T-helper 22 cell (primary cell): ENCODE results near the gene CHST12.
"Not testable (repeated sequence)": the region's sequence is repeated elsewhere in the genome, so short reads cannot be mapped to it uniquely, and the experiment has no call there.

Source experiments
- DNase-seq: peaks from one replicate; pipeline ENCODE4 v3.0.0-alpha.2; 2020; ENCODE audit warnings: low read depth

The CHST12 gene

GRCh38 chr7:2378125-2378524 lies 25.3 kb upstream of the CHST12 start:
- not testable (repeated sequence) for DNase-seq

DNA sequence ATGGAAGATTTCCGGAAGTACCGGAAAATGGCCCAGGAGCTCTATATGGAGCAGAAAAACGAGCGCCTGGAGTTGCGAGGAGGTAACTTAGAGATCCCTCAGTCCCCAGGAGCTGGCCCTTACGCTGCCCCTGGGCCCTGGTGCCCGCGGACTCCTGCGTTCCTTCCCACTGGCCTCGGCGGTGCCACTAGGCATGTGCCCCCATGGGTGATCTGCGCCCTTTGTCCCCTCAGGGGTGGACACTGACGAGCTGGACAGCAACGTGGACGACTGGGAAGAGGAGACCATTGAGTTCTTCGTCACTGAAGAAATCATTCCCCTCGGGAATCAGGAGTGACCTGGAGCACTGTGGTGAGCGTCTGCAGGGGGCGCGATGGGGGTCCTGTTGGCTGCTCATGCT lies 24.2 kb upstream of the CHST12 start:
- no peak for DNase-seq

- DNase-seq, result no peak
These were observed 23.5 kb upstream of the CHST12 start for GRCh38 chr7:2379821-2380450.

DNA sequence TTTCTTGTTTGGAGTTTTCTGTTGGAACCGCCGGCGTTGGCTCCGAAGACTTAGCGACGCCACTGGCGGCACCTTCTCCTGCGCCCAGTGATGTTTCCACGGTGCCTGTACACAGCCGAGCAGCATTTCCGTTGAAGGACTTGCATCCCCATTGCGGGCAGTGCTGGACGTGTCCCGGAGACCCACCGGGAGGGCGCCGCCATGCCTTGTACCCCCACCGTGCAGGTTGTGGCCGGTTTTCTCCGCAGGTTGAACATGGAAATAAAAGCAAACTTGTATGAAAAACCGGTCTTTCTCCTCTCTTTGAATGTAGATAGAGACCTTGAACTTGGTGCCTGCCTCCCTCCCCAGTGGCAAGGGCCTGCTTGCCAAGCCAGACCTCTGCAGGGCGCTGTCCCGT lies 22.9 kb upstream of the CHST12 start:
- no peak for DNase-seq

DNA sequence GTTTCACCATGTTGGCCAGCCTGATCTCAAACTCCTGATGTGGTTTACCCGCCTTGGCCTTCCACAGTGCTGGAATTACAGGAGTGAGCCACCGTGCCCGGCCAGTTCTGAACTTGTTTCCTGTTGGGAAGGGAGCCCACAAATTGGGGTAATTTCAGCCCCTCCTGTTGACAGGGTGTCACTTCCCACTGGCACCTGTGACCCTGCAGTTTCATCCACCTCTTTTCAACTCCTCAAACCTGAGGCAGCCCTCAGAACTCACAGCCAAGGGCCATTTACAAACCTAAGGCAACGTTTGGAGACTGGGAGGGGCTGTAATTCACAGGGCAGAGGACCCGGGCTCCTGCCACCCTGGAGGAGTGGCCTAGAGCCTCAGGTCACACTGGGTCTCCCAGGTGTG lies 22.2 kb upstream of the CHST12 start:
- DNase-seq, result no peak

- no peak for DNase-seq
These were observed 21.4 kb upstream of the CHST12 start for GRCh38 chr7:2381881-2382509.

DNA sequence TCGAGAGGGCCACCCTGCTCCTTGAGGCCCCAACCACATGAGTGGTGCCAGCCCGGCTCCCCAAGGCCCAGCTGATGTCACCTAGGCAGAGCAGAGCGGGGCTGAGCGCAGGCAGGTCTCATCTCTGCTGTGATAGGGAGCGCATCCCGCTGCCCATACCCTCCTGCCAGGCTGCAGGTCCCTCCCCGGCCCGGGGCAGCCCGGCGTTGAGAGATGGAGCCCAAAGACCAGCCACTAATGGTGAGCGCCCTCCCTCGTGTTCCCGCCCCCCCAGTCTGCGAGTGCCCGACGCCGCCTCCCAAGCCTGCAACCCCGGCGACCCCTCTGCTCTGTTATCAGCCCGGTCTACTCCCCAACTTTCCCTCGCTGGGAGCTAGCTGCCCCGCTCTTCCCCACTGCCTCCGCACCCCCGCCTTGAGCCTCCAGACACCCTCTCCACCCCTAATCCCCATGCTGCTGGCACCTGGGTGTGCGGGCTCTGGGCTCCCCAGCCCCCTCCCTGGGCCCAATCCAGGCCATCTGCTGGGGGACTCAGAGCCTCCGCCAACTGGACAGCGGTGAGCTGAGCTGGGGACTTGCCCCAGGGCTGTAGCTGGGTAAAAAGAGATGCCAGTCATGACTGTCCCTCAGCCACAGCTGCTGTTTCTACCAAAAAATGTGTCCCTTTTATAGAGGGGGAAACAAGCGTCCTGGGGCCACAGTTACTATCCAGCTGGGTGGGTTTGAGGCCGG lies 19.7 kb upstream of the CHST12 start:
- no peak for DNase-seq

GRCh38 chr7:2384354-2385243 lies 18.8 kb upstream of the CHST12 start:
- no peak for DNase-seq

DNA sequence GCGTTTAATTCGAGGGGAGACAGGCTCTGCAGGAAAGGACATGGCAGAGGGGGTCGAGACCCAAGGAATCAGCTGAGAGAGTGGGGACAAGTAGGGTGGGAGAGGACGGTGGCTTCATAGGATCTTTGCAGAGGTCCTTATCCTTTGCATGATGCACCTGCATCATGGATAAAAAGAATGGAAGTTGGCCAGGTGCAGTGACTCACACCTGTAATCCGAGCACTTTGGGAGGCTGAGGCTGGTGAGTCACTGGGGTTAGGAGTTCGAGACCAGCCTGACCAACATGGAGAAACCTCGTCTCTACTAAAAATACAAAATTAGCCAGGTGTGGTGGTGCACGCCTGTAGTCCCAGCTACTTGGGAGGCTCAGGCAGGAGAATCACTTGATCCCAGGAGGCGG lies 17.3 kb upstream of the CHST12 start:
- DNase-seq, result not testable (repeated sequence)

DNA sequence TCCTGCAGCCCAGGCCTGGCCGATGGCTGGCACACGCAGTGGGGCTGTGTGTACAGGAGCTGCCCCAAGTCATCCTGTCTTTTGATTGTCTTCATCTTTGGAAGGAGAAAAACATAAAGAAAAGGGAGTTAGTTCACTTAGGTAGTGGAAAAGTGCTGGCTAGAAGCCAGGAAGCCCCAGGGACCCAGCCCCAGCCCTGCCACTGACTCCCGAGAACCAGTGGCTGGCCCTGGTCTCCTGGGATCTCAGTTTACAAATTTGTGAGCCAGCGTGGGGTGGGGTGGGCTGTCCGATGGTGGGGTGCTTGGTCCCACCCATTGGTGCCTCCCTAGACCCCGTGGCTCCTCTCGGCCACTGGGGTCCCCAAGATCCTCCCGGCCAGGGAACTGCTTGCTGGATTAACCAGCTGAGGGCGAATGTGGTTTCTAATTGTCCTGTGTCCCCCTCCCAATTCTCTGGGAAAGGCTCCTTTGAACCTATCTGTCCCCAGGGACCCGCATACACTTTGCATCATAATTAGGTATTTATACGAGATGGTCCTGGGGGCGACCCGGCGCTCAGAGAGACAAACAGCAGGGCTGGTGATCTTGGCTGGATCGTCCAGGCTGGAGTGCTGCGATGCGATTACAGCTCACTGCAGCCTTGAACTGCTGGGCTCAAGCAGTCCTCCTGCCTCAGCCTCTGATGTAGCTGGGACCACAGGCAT lies 16.3 kb upstream of the CHST12 start:
- DNase-seq, result no peak

GRCh38 chr7:2387897-2388636 lies 15.3 kb upstream of the CHST12 start:
- DNase-seq, result no peak

- no peak for DNase-seq
These were observed 14.8 kb upstream of the CHST12 start for GRCh38 chr7:2388637-2388954.

DNA sequence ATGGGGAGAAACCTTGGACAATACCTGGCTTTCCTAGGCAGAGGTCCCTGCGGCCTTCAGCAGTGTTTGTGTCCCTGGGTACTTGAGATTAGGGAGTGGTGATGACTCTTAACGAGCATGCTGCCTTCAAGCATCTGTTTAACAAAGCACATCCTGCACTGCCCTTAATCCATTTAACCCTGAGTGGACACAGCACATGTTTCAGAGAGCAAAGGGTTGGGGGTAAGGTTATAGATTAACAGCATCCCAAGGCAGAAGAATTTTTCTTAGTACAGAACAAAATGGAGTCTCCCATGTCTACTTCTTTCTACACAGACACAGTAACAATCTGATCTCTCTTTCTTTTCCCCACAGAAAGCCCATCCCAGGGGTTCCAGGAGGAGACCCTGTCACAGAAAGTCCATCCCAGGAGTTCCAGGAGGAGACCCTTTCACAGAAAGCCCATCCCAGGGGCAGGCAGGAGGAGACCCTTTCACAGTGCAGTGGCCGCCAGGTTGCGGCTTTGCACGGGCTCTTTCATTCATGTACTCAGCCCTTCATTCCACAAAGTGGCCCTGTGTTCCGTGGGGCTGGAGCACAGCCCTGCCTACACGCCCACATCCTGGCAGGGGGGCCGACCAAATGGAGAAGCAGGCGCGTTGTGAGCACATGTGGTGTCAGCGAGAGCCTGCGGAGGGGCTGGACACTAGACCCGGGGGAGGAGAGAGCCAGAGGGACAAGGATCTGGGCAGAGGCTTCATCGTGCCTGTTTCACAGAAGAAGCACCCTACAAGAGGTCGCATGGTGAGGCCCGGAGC lies 13.2 kb upstream of the CHST12 start:
- not testable (repeated sequence) for DNase-seq

DNA sequence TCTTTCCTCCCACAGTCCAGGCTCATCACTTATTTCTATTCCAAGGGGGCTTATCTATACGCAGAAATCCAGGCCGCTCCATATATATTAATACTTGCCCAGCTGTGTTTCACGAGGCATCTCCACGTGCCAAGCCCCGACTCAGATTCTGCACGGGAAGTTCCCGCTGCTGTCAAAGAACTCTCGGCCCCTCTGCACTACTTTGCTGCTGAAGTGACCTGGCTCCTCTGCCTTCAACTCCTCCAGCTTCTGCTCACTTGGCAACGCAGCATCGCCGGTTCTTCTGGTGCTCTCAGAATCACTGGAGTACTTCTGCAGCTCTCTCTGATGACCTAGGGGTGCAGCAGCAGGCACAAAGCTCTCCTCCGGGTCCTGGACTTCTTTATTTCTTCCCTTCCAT lies 9.7 kb upstream of the CHST12 start:
- DNase-seq, result no peak

DNA sequence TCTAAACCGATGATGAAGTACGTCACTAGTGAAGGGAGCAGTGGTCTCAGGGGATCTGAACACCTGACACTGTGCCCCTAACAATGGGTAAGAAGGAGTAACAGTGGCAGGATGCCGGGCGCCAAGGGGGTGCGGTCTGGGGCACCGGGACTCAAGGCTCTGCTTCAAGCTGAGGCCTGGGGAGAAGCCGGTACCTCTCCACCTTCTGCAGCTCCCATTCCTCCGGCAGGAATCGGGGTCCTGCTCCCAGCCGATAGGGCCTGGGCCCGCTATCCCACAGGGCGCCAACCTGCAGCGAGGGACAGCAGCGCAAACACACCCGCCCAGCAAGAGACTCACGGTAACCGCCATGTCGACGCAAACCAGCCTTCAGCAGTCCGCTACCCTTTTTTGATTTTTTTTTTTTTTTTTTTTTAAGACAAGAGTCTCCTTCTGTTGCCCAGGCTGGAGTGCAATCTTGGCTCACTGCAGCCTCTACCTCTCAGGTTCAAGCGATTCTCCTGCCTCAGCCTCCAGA lies 8.8 kb upstream of the CHST12 start:
- no peak for DNase-seq

DNA sequence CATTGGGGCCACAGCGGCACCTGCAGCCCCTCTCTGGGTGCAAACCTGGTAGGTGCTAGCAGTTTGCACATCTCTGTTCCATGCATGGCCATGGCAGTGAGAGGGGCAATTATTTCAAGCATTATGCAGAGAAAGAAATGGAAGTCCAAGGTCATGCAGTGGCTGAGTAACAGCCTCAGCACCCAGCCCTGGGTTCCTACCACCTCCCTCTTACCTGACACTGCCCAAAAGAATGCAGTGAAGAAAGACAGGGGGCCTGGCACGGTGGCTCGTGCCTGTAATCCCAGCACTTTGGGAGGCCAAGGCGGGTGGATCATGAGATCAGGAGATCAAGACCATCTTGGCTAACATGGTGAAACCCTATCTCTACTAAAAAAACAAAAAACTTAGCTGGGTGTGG lies 4.9 kb upstream of the CHST12 start:
- no peak for DNase-seq

DNA sequence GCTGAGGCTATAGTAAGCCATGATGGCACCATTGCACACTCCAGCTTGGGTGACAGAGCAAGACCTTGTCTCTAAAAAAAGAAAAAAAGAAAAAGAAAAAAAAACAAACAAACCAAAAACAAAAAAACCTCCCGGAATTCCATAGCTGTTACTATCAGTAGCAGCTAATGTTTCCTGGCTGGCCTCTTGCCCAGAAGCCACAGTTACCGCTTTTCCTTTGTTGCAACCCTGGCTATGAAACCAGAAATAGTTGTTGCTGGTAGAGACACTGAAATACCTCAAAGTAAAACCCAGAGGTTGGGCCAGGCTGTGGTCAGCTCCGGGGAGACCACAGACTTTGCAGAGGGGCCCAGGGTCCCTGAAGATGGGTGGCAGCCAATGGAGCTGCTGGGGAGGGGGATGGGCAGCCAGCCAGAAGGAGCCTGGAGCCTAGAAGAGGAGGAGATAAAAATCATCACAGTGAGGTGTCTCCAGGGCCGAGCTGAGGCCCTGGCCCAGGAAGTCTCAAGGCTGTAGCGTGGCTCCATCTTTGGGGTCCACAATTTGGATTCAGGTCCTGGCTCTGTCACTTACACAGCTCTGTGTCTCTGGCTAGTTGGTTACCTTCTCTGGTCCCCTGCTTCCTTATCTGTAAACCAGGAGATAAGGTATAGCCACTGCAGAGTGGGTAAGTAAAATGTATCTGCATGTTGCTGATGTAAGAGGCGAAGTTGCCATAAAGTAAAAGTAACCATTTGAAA lies 3.4 kb upstream of the CHST12 start:
- no peak for DNase-seq

DNA sequence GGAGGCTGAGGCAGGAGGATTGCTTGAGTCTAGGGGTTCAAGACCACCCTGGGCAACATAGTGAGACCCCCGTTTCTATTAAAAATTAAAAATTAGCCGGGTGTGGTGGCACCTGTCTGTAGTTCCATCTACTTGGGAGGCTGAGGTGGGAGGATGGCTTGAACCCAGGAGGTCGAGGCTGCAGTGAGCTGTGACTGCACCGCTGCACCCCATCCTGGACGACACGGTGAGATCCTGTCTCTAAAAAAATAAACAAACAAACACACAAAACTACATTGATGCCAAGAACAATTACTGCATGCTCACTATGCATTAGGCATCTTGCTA lies 761 bp upstream of the CHST12 start:
- DNase-seq, result no peak
